HEK293 (cell line): ENCODE results near the gene PPP2R5D.
A peak's percentile ranks its signal among the peaks of the same experiment; 100 is the strongest.

ENCODE experiments used
- GLI2 ChIP-seq: fragments of 450-650 bp; formaldehyde crosslinking; IDR thresholded peaks from 2 replicates; pipeline ENCODE4; 2017; ENCODE audit warnings: missing biosample characterization, missing genetic modification characterization, low read depth, borderline replicate concordance
- KLF17 ChIP-seq: fragments of 450-650 bp; formaldehyde crosslinking; IDR thresholded peaks from 2 replicates; pipeline ENCODE4 v1.5.1; 2016; ENCODE audit warnings: missing biosample characterization, missing genetic modification characterization
- KLF9 ChIP-seq: fragments of 450-650 bp; formaldehyde crosslinking; IDR thresholded peaks from 2 replicates; pipeline ENCODE4 v1.5.1; 2016; ENCODE audit warnings: missing biosample characterization, missing genetic modification characterization, low read depth
- MYNN ChIP-seq: fragments of 450-650 bp; formaldehyde crosslinking; IDR thresholded peaks from 2 replicates; pipeline ENCODE4 v1.5.1; 2016; ENCODE audit warnings: missing biosample characterization, missing genetic modification characterization, borderline replicate concordance
- MZF1 ChIP-seq: fragments of 450-650 bp; formaldehyde crosslinking; IDR thresholded peaks from 2 replicates; pipeline ENCODE4 v1.5.1; 2017; ENCODE audit warnings: missing biosample characterization, missing genetic modification characterization, borderline replicate concordance
- REST ChIP-seq: fragments of 450-650 bp; formaldehyde crosslinking; IDR thresholded peaks from 2 replicates; pipeline ENCODE4 v1.5.1; 2016; ENCODE audit warnings: missing biosample characterization, missing genetic modification characterization
- SP3 ChIP-seq: fragments of 450-650 bp; formaldehyde crosslinking; IDR thresholded peaks from 2 replicates; pipeline ENCODE4 v1.5.1; 2016; ENCODE audit warnings: missing biosample characterization, missing genetic modification characterization
- ZBTB20 ChIP-seq: fragments of 450-650 bp; formaldehyde crosslinking; IDR thresholded peaks from 2 replicates; pipeline ENCODE4 v1.5.1; 2016; ENCODE audit warnings: missing biosample characterization, missing genetic modification characterization
- ZBTB48 ChIP-seq: fragments of 450-650 bp; formaldehyde crosslinking; IDR thresholded peaks from 2 replicates; pipeline ENCODE4 v1.5.1; 2016; ENCODE audit warnings: missing biosample characterization, missing genetic modification characterization
- ZNF133 ChIP-seq: fragments of 450-650 bp; formaldehyde crosslinking; IDR thresholded peaks from 2 replicates; pipeline ENCODE4 v1.5.1; 2016; ENCODE audit warnings: missing biosample characterization, missing genetic modification characterization
- ZNF138 ChIP-seq: fragments of 450-650 bp; formaldehyde crosslinking; IDR thresholded peaks from 2 replicates; pipeline ENCODE4 v1.5.1; 2016; ENCODE audit warnings: missing biosample characterization, missing genetic modification characterization, borderline replicate concordance
- ZNF19 ChIP-seq: fragments of 450-650 bp; formaldehyde crosslinking; IDR thresholded peaks from 2 replicates; pipeline ENCODE4; 2016; ENCODE audit warnings: missing biosample characterization, missing genetic modification characterization, low read depth
- ZNF211 ChIP-seq: fragments of 450-650 bp; formaldehyde crosslinking; IDR thresholded peaks from 2 replicates; pipeline ENCODE4 v1.5.1; 2016; ENCODE audit warnings: low read depth, missing biosample characterization, missing genetic modification characterization
- ZNF24 ChIP-seq: fragments of 450-650 bp; formaldehyde crosslinking; IDR thresholded peaks from 2 replicates; pipeline ENCODE4 v1.5.1; 2016; ENCODE audit warnings: missing biosample characterization, missing genetic modification characterization
- ZNF335 ChIP-seq: fragments of 450-650 bp; formaldehyde crosslinking; conservative IDR thresholded peaks from 2 replicates; pipeline ENCODE4 v1.5.1; 2016; ENCODE audit warnings: missing biosample characterization, missing genetic modification characterization
- ZNF354C ChIP-seq: fragments of 450-650 bp; formaldehyde crosslinking; IDR thresholded peaks from 2 replicates; pipeline ENCODE4 v1.5.1; 2016; ENCODE audit warnings: missing biosample characterization, missing genetic modification characterization, low read depth, borderline replicate concordance
- ZNF394 ChIP-seq: fragments of 450-650 bp; formaldehyde crosslinking; IDR thresholded peaks from 2 replicates; pipeline ENCODE4 v1.5.1; 2016; ENCODE audit warnings: missing biosample characterization, missing genetic modification characterization, mild to moderate bottlenecking, moderate library complexity, borderline replicate concordance
- ZNF510 ChIP-seq: fragments of 450-650 bp; formaldehyde crosslinking; IDR thresholded peaks from 2 replicates; pipeline ENCODE4 v1.5.1; 2018; ENCODE audit warnings: mild to moderate bottlenecking, missing genetic modification characterization, missing biosample characterization; ENCODE audit not compliant: insufficient replicate concordance
- ZNF544 ChIP-seq: fragments of 450-650 bp; formaldehyde crosslinking; IDR thresholded peaks from 2 replicates; pipeline ENCODE4 v1.5.0; 2017; ENCODE audit warnings: missing biosample characterization, missing genetic modification characterization
- ZNF548 ChIP-seq: fragments of 450-650 bp; formaldehyde crosslinking; IDR thresholded peaks from 2 replicates; pipeline ENCODE4 v1.5.1; 2016; ENCODE audit warnings: missing biosample characterization, missing genetic modification characterization
- ZNF558 ChIP-seq: fragments of 450-650 bp; formaldehyde crosslinking; IDR thresholded peaks from 2 replicates; pipeline ENCODE4 v1.5.1; 2016; ENCODE audit warnings: missing biosample characterization, missing genetic modification characterization
- ZNF626 ChIP-seq: fragments of 450-650 bp; sonication (Bioruptor Pico); formaldehyde crosslinking; IDR thresholded peaks from 2 replicates; pipeline ENCODE4 v1.5.1; 2018; ENCODE audit warnings: missing biosample characterization, missing genetic modification characterization, inconsistent platforms
- ZXDB ChIP-seq: fragments of 450-650 bp; formaldehyde crosslinking; IDR thresholded peaks from 2 replicates; pipeline ENCODE4 v1.5.1; 2016; ENCODE audit warnings: missing biosample characterization, missing genetic modification characterization
- TF ChIP-seq, protein P1 (sequence below): fragments of 450-650 bp; formaldehyde crosslinking; IDR thresholded peaks from 2 replicates; pipeline ENCODE4 v1.5.1; 2016; ENCODE audit warnings: missing biosample characterization, missing genetic modification characterization, borderline replicate concordance
- TF ChIP-seq, protein P2 (sequence below): fragments of 450-650 bp; formaldehyde crosslinking; IDR thresholded peaks from 2 replicates; pipeline ENCODE4 v1.5.1; 2016; ENCODE audit warnings: missing biosample characterization, missing genetic modification characterization
- TF ChIP-seq, protein P3 (sequence below): fragments of 450-650 bp; formaldehyde crosslinking; IDR thresholded peaks from 2 replicates; pipeline ENCODE4 v1.5.1; 2016; ENCODE audit warnings: missing biosample characterization, missing genetic modification characterization, low read depth

The PPP2R5D gene

DNA sequence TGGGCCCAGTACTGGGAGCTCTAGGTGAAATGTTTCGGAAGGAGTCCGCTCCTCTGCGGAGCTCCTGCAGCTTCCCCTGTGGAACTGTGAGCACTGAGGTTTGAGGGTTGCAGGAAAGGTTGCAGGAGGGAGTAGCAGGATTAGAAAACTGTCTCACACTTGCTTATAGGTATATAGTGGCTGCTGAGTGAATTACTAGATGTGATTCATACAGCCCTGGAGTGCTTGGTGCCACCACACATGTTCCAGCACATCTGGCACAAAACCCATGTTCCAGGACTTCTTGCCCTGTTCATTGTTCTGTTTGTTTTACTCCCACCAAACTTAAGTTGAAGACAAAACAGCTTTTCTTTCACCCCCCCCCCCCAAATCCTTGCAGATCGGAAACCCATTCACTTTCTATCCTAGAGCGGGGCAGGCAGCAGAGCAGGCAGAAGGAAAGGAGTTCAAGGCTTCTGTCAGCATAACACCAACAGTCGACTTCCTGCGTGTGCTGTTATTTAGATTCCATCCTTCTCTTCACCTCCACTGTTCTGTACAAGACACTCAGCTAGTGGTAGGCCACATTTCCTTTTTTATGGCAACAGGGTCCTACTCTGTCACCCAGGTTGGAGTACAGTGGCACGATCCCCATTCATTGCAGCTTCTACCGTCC lies 4.7 kb upstream of the PPP2R5D start (continued):
- TF ChIP-seq ZNF510 (tag by site-specific recombination) (no peak), ZNF548 (tag by site-specific recombination) (no peak), ZNF133 (tag by site-specific recombination) (no peak), REST (tag by site-specific recombination) (no peak), KLF17 (tag by site-specific recombination) (no peak), ZBTB48 (tag by site-specific recombination) (no peak), ZNF626 (tag by site-specific recombination) (no peak), MZF1 (tag by site-specific recombination) (peak; percentile 0; the same call in 1 of the 2 replicates), ZNF394 (tag by site-specific recombination) (peak; percentile 60; the same call in 1 of the 2 replicates), ZNF354C (tag by site-specific recombination) (no peak), ZNF335 (no peak), ZNF558 (no peak), MYNN (no peak), GLI2 (tag by site-specific recombination) (no peak), ZNF544 (tag by site-specific recombination) (no peak), ZNF138 (tag by site-specific recombination) (no peak), ZNF19 (tag by site-specific recombination) (no peak), ZBTB20 (peak; percentile 75; the same call in 1 of the 2 replicates), SP3 (tag by site-specific recombination) (no peak), ZNF24 (tag by site-specific recombination) (no peak), KLF9 (tag by site-specific recombination) (no peak), ZNF211 (no peak), ZXDB (tag by site-specific recombination) (no peak)
- TF ChIP-seq, protein P1, sequence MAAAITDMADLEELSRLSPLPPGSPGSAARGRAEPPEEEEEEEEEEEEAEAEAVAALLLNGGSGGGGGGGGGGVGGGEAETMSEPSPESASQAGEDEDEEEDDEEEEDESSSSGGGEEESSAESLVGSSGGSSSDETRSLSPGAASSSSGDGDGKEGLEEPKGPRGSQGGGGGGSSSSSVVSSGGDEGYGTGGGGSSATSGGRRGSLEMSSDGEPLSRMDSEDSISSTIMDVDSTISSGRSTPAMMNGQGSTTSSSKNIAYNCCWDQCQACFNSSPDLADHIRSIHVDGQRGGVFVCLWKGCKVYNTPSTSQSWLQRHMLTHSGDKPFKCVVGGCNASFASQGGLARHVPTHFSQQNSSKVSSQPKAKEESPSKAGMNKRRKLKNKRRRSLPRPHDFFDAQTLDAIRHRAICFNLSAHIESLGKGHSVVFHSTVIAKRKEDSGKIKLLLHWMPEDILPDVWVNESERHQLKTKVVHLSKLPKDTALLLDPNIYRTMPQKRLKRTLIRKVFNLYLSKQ = no peak
- TF ChIP-seq, protein P2, sequence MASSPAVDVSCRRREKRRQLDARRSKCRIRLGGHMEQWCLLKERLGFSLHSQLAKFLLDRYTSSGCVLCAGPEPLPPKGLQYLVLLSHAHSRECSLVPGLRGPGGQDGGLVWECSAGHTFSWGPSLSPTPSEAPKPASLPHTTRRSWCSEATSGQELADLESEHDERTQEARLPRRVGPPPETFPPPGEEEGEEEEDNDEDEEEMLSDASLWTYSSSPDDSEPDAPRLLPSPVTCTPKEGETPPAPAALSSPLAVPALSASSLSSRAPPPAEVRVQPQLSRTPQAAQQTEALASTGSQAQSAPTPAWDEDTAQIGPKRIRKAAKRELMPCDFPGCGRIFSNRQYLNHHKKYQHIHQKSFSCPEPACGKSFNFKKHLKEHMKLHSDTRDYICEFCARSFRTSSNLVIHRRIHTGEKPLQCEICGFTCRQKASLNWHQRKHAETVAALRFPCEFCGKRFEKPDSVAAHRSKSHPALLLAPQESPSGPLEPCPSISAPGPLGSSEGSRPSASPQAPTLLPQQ (tag by site-specific recombination) = no peak
- TF ChIP-seq, protein P3, sequence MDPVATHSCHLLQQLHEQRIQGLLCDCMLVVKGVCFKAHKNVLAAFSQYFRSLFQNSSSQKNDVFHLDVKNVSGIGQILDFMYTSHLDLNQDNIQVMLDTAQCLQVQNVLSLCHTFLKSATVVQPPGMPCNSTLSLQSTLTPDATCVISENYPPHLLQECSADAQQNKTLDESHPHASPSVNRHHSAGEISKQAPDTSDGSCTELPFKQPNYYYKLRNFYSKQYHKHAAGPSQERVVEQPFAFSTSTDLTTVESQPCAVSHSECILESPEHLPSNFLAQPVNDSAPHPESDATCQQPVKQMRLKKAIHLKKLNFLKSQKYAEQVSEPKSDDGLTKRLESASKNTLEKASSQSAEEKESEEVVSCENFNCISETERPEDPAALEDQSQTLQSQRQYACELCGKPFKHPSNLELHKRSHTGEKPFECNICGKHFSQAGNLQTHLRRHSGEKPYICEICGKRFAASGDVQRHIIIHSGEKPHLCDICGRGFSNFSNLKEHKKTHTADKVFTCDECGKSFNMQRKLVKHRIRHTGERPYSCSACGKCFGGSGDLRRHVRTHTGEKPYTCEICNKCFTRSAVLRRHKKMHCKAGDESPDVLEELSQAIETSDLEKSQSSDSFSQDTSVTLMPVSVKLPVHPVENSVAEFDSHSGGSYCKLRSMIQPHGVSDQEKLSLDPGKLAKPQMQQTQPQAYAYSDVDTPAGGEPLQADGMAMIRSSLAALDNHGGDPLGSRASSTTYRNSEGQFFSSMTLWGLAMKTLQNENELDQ = no peak
- TF ChIP-seq, all 188 proteins: peak for 6
